ENCODE measurements around the gene LY6G5C. TPM values are rescaled to one million over a fixed set of nuclear protein-coding genes. Genes with fewer than 3 reads are reported as not detected.

Gene LY6G5C
- total and polyA plus RNA-seq, 2 of the 13 experiments (the other 11 are each of a cell fraction or from before 2014, with no cell fraction given) = 0.33 to 0.55 TPM

DNA sequence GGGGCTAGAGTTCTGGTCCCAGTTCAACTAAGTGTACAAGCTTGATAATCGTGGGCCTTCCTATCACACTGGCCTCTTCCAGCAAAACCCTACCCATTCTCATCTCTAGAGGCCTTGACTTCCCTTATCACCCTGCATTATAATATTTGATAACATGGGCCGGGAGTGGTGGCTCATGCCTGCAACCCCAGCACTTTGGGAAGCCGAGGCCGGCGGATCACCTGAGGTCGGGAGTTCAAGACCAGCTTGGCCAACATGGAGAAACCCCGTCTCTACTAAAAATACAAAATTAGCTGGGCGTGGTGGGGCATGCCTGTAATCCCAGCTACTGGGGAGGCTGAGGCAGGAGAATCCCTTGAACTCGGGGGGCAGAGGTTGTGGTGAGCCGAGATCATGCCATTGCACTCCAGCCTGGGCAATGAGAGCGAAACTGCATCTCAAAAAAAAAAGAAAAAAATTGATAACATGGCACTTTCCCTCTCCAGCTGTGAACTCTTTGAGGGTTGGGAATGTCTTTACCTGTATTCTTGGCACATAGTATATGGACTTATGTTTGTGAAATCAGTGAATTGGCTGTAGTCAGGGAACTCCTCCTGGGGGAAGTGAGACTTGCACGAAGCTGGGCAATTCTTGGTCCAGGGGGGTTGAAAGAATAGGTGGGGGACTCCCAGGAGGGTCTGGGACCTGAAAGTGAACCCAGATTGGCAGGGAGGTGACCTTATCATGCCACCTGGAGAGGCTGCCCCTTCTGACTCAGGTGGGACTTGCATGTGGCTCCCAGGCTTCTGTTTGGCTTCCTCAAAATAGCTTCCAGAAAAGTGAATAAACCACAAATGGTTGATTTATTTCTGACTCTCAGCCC is 19.4 kb downstream of the LY6G5C start (continued):
- TF ChIP-seq, protein P1, sequence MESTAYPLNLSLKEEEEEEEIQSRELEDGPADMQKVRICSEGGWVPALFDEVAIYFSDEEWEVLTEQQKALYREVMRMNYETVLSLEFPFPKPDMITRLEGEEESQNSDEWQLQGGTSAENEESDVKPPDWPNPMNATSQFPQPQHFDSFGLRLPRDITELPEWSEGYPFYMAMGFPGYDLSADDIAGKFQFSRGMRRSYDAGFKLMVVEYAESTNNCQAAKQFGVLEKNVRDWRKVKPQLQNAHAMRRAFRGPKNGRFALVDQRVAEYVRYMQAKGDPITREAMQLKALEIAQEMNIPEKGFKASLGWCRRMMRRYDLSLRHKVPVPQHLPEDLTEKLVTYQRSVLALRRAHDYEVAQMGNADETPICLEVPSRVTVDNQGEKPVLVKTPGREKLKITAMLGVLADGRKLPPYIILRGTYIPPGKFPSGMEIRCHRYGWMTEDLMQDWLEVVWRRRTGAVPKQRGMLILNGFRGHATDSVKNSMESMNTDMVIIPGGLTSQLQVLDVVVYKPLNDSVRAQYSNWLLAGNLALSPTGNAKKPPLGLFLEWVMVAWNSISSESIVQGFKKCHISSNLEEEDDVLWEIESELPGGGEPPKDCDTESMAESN (CRISPR knock-in tag; conservative IDR thresholded peaks at IDR 0.05) = 0 out of 2 replicates have a peak, but pooled peaks have one; percentile 42
- TF ChIP-seq, protein P2, sequence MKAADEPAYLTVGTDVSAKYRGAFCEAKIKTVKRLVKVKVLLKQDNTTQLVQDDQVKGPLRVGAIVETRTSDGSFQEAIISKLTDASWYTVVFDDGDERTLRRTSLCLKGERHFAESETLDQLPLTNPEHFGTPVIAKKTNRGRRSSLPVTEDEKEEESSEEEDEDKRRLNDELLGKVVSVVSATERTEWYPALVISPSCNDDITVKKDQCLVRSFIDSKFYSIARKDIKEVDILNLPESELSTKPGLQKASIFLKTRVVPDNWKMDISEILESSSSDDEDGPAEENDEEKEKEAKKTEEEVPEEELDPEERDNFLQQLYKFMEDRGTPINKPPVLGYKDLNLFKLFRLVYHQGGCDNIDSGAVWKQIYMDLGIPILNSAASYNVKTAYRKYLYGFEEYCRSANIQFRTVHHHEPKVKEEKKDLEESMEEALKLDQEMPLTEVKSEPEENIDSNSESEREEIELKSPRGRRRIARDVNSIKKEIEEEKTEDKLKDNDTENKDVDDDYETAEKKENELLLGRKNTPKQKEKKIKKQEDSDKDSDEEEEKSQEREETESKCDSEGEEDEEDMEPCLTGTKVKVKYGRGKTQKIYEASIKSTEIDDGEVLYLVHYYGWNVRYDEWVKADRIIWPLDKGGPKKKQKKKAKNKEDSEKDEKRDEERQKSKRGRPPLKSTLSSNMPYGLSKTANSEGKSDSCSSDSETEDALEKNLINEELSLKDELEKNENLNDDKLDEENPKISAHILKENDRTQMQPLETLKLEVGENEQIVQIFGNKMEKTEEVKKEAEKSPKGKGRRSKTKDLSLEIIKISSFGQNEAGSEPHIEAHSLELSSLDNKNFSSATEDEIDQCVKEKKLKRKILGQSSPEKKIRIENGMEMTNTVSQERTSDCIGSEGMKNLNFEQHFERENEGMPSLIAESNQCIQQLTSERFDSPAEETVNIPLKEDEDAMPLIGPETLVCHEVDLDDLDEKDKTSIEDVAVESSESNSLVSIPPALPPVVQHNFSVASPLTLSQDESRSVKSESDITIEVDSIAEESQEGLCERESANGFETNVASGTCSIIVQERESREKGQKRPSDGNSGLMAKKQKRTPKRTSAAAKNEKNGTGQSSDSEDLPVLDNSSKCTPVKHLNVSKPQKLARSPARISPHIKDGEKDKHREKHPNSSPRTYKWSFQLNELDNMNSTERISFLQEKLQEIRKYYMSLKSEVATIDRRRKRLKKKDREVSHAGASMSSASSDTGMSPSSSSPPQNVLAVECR (CRISPR knock-in tag; IDR thresholded peaks at IDR 0.05; ENCODE audit: borderline replicate concordance) = no peak
- TF ChIP-seq POGZ (CRISPR knock-in tag; IDR thresholded peaks at IDR 0.05) = no peak
- 0 out of 2 replicates have a peak, but pooled peaks have one; percentile 8 for TF ChIP-seq HOXD1 (CRISPR knock-in tag; IDR thresholded peaks at IDR 0.05)
- TF ChIP-seq ZNF781 (CRISPR knock-in tag; IDR thresholded peaks at IDR 0.05; ENCODE audit: borderline replicate concordance, not compliant biosample characterization) = peak; percentile 8
- TF ChIP-seq ZNF317 (CRISPR knock-in tag; IDR thresholded peaks at IDR 0.05) = no peak
- TF ChIP-seq ZNF562 (CRISPR knock-in tag; IDR thresholded peaks at IDR 0.05; ENCODE audit: borderline replicate concordance) = no peak
- no peak for TF ChIP-seq ZNF264 (CRISPR knock-in tag; IDR thresholded peaks at IDR 0.05)
- peak; percentile 19 for TF ChIP-seq AGO1 (IDR thresholded peaks at IDR 0.05; ENCODE audit: low read depth, low read length, poor library complexity, severe bottlenecking)
- TF ChIP-seq JUND (CRISPR knock-in tag; IDR thresholded peaks at IDR 0.05) = no peak
- no peak for TF ChIP-seq ISX (CRISPR knock-in tag; conservative IDR thresholded peaks at IDR 0.05)
- TF ChIP-seq, protein P3, sequence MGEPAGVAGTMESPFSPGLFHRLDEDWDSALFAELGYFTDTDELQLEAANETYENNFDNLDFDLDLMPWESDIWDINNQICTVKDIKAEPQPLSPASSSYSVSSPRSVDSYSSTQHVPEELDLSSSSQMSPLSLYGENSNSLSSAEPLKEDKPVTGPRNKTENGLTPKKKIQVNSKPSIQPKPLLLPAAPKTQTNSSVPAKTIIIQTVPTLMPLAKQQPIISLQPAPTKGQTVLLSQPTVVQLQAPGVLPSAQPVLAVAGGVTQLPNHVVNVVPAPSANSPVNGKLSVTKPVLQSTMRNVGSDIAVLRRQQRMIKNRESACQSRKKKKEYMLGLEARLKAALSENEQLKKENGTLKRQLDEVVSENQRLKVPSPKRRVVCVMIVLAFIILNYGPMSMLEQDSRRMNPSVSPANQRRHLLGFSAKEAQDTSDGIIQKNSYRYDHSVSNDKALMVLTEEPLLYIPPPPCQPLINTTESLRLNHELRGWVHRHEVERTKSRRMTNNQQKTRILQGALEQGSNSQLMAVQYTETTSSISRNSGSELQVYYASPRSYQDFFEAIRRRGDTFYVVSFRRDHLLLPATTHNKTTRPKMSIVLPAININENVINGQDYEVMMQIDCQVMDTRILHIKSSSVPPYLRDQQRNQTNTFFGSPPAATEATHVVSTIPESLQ (CRISPR knock-in tag; conservative IDR thresholded peaks at IDR 0.05) = no peak
- TF ChIP-seq POLR2AphosphoS2 (IDR thresholded peaks at IDR 0.05; ENCODE audit: low read depth, low read length) = no peak
- no peak for TF ChIP-seq ZNF124 (CRISPR knock-in tag; IDR thresholded peaks at IDR 0.05)
- no peak for TF ChIP-seq ZNF33A (CRISPR knock-in tag; IDR thresholded peaks at IDR 0.05; ENCODE audit: borderline replicate concordance)
- TF ChIP-seq ZNF235 (CRISPR knock-in tag; IDR thresholded peaks at IDR 0.05; ENCODE audit: borderline replicate concordance) = peak; percentile 53; the same call in 1 of the 2 replicates
- no peak for TF ChIP-seq KMT2A (CRISPR knock-in tag; IDR thresholded peaks at IDR 0.05)
- peak in 1 of 2 experiments; percentile 31; a peak in 1 of 4 replicates for TF ChIP-seq POLR2A (IDR thresholded peaks at IDR 0.05; ENCODE audit: insufficient read depth in 1 of 2, low read depth in 2 of 2, low read length in 2 of 2)
- no peak for TF ChIP-seq ELF4 (CRISPR knock-in tag; IDR thresholded peaks at IDR 0.05; ENCODE audit: borderline replicate concordance)
- TF ChIP-seq HES4 (CRISPR knock-in tag; IDR thresholded peaks at IDR 0.05; ENCODE audit: borderline replicate concordance) = peak; percentile 14; the same call in 1 of the 2 replicates
- no peak for TF ChIP-seq TMF1 (CRISPR knock-in tag; IDR thresholded peaks at IDR 0.05; ENCODE audit: low read depth)
- TF ChIP-seq MXD4 (CRISPR knock-in tag; IDR thresholded peaks at IDR 0.05) = no peak
